Measurements from ENCODE around the gene WWC1.
A peak's percentile ranks its signal among the peaks of the same experiment; 100 is the strongest.

The WWC1 gene

GRCh38 chr5:168446983-168447619 is 155.7 kb downstream of the WWC1 start:
- no peak for DNase-seq (ENCODE audit: low read depth)

GRCh38 chr5:168447808-168448207 is 156.4 kb downstream of the WWC1 start:
- no peak for DNase-seq (ENCODE audit: low read depth)

- DNase-seq (ENCODE audit: low read depth) = no peak
Measured at GRCh38 chr5:168449166-168449565, 157.7 kb downstream of the WWC1 start.

GRCh38 chr5:168451565-168451964 is 160.1 kb downstream of the WWC1 start:
- no peak for DNase-seq (ENCODE audit: low read depth)

- DNase-seq (ENCODE audit: low read depth) = no peak
Measured at GRCh38 chr5:168455201-168455600, 163.8 kb downstream of the WWC1 start.

GRCh38 chr5:168457542-168457941 is 166.1 kb downstream of the WWC1 start:
- DNase-seq (ENCODE audit: low read depth) = no peak

- no peak for DNase-seq (ENCODE audit: low read depth)
Measured at GRCh38 chr5:168460606-168461005, 169.2 kb downstream of the WWC1 start.

GRCh38 chr5:168463081-168463480 is 171.6 kb downstream of the WWC1 start:
- no peak for DNase-seq (ENCODE audit: low read depth)

- DNase-seq (ENCODE audit: low read depth) = no peak
Measured at GRCh38 chr5:168464214-168464613, 172.8 kb downstream of the WWC1 start.

- no peak for DNase-seq (ENCODE audit: low read depth)
Measured at GRCh38 chr5:168464641-168465040, 173.2 kb downstream of the WWC1 start.

- no peak for DNase-seq (ENCODE audit: low read depth)
Measured at GRCh38 chr5:168467755-168468330, 176.4 kb downstream of the WWC1 start.

- DNase-seq (ENCODE audit: low read depth) = no peak
Measured at GRCh38 chr5:168468836-168469235, 177.4 kb downstream of the WWC1 start.

GRCh38 chr5:168469816-168470215 is 178.4 kb downstream of the WWC1 start:
- DNase-seq (ENCODE audit: low read depth) = no peak

GRCh38 chr5:168471785-168472184 is 180.3 kb downstream of the WWC1 start:
- DNase-seq (ENCODE audit: low read depth) = no peak

GRCh38 chr5:168472329-168472728 is 180.9 kb downstream of the WWC1 start:
- no peak for DNase-seq (ENCODE audit: low read depth)

- no peak for DNase-seq (ENCODE audit: low read depth)
Measured at GRCh38 chr5:168474319-168474718, 182.9 kb downstream of the WWC1 start.

GRCh38 chr5:168477060-168477459 is 185.6 kb downstream of the WWC1 start:
- no peak for DNase-seq (ENCODE audit: low read depth)

- DNase-seq (ENCODE audit: low read depth) = no peak
Measured at GRCh38 chr5:168479166-168479565, 187.7 kb downstream of the WWC1 start.

- no peak for DNase-seq (ENCODE audit: low read depth)
Measured at GRCh38 chr5:168480601-168481000, 189.2 kb downstream of the WWC1 start.

GRCh38 chr5:168481330-168481788 is 189.9 kb downstream of the WWC1 start:
- DNase-seq (ENCODE audit: low read depth) = no peak

GRCh38 chr5:168482361-168482760 is 190.9 kb downstream of the WWC1 start:
- DNase-seq (ENCODE audit: low read depth) = no peak

GRCh38 chr5:168486136-168486879 is 194.9 kb downstream of the WWC1 start, which contains the start of gene RARS1:
TSS of gene RARS1 (plus strand) at chr5:168486471. CDS start at chr5:168486499, 28 bp downstream.
- peak; percentile 81 for DNase-seq (ENCODE audit: low read depth)

GRCh38 chr5:168489059-168489458 is 197.6 kb downstream of the WWC1 start:
- DNase-seq (ENCODE audit: low read depth) = no peak
